Measurements from ENCODE around the gene ACTRT3. TPM values are rescaled to one million over a fixed set of nuclear protein-coding genes. Genes with fewer than 3 reads are reported as not detected.

ACTRT3 gene
- total RNA-seq, 1 experiment from 2014 or later = 2.9 TPM

Other genes starting within 250 kb of the ACTRT3 start
- gene MECOM, start 105.8 kb downstream of the ACTRT3 start, total RNA-seq (2014; rRNA removed; shearing (Covaris generic)) = 22.2 and 28.6 TPM in 2 replicates
- gene TERC, start 4.5 kb downstream of the ACTRT3 start, total RNA-seq (2014; rRNA removed; shearing (Covaris generic)) = 33.4 and 110 TPM in 2 replicates
- 22.0 and 27.2 TPM in 2 replicates for gene MYNN, start 3.8 kb upstream of the ACTRT3 start, total RNA-seq (2014; rRNA removed; shearing (Covaris generic))
- not detected in 2 replicates for gene LRRIQ4, start 43.3 kb upstream of the ACTRT3 start, total RNA-seq (2014; rRNA removed; shearing (Covaris generic))
- 0.71 and 1.6 TPM in 2 replicates for gene LRRC34, start 43.3 kb upstream of the ACTRT3 start, total RNA-seq (2014; rRNA removed; shearing (Covaris generic))
- not detected in 2 replicates for gene LRRC31, start 100.4 kb upstream of the ACTRT3 start, total RNA-seq (2014; rRNA removed; shearing (Covaris generic))
- not detected in 2 replicates for gene SAMD7, start 142.0 kb upstream of the ACTRT3 start, total RNA-seq (2014; rRNA removed; shearing (Covaris generic))
- 33.0 and 33.9 TPM in 2 replicates for gene SEC62, start 197.2 kb upstream of the ACTRT3 start, total RNA-seq (2014; rRNA removed; shearing (Covaris generic))

Data from M059J (cell line).